ENCODE data around the gene CACNA1F. TPM values are rescaled to one million over a fixed set of nuclear protein-coding genes. Genes with fewer than 3 reads are reported as not detected.

The CACNA1F gene
- polyA plus RNA-seq, 3 donors, result 0.73 TPM; not detected in 2

GRCh38 chrX:49226946-49227345 lies 6.2 kb downstream of the CACNA1F start:
- Histone ChIP-seq H3K4me1 (ENCODE audit: control insufficient read depth in 1 of 2, insufficient read depth in 2 of 2, low read length in 2 of 2) (peaks cover 15 to 16% of the 10 kb centered on the region in 2 donors), H3K4me2 (replicated peaks; ENCODE audit: extremely low read depth, low read length, poor library complexity, severe bottlenecking) (no peak overlapping the region), H3K36me3 (replicated peaks in 1 of 2; ENCODE audit: control insufficient read depth in 1 of 2, insufficient read depth in 2 of 2, low read length in 2 of 2) (no peaks in the 10 kb centered on the region), H3K27ac (ENCODE audit: low read depth in 1 of 2, low read length in 2 of 2) (no peak overlapping the region), H3K9ac (ENCODE audit: insufficient read depth, low read length, poor library complexity, severe bottlenecking) (no peak overlapping the region), H4K20me1 (ENCODE audit: insufficient read depth, low read length) (no peaks in the 10 kb centered on the region), H3K9me3 (replicated peaks in 1 of 2; ENCODE audit: control insufficient read depth in 1 of 2, insufficient read depth in 1 of 2, low read length in 2 of 2) (no peaks in the 10 kb centered on the region), H3K4me3 (replicated peaks in 1 of 3; ENCODE audit: low read depth in 2 of 3, low read length in 3 of 3) (no peak overlapping the region), H3K79me2 (ENCODE audit: insufficient read depth, low read length) (no peaks in the 10 kb centered on the region), H3K27me3 (ENCODE audit: control insufficient read depth in 2 of 2, insufficient read depth in 2 of 2, low read length in 2 of 2) (no peaks in the 10 kb centered on the region), H2AFZ (ENCODE audit: insufficient read depth, low read depth, low read length, poor library complexity, severe bottlenecking) (no peak overlapping the region)
- Mint-ChIP-seq H3K27me3 (ENCODE audit: low read depth in 3 of 3) (peaks cover 6 to 19% (median 16%) of the 10 kb centered on the region in 3 donors), H3K9me3 (peaks cover 0 to 27% (median 7%) of the 10 kb centered on the region in 7 donors), H3K4me1 (peaks cover 11% of the 10 kb centered on the region), H3K36me3 (no peaks in the 10 kb centered on the region), H3K27ac (no peak overlapping the region), H3K4me3 (peak overlapping the region in 1 of 2 donors; percentile 28)
- no peak for TF ChIP-seq CTCF (IDR thresholded peaks at IDR 0.05)
- WGBS (ENCODE audit: insufficient coverage), result 100% methylated on average over 1 of the region's 9 CpGs
- no peak for DNase-seq
- intact Hi-C loops (cut with micrococcal nuclease), result no loop called here

- H3K9me3 ChIP-seq (replicated peaks in 1 of 2; ENCODE audit: control insufficient read depth in 1 of 2, insufficient read depth in 1 of 2, low read length in 2 of 2), result no peaks in the 10 kb centered on the region
- WGBS (ENCODE audit: insufficient coverage), result 81% methylated on average over 5 of the region's 14 CpGs
- no peak overlapping the region for H3K27ac ChIP-seq (ENCODE audit: low read depth in 1 of 2, low read length in 2 of 2)
- H2AFZ ChIP-seq (ENCODE audit: insufficient read depth, low read depth, low read length, poor library complexity, severe bottlenecking), result no peak overlapping the region
- H3K4me3 Mint-ChIP-seq, result no peak overlapping the region
- H3K36me3 ChIP-seq (replicated peaks in 1 of 2; ENCODE audit: control insufficient read depth in 1 of 2, insufficient read depth in 2 of 2, low read length in 2 of 2), result no peaks in the 10 kb centered on the region
- DNase-seq, result no peak
- no peaks in the 10 kb centered on the region for H3K79me2 ChIP-seq (ENCODE audit: insufficient read depth, low read length)
- peaks cover 0 to 23% (median 7%) of the 10 kb centered on the region in 7 donors for H3K9me3 Mint-ChIP-seq
- H3K4me3 ChIP-seq (replicated peaks in 1 of 3; ENCODE audit: low read depth in 2 of 3, low read length in 3 of 3), result no peak overlapping the region
- H3K36me3 Mint-ChIP-seq, result no peaks in the 10 kb centered on the region
- no peak for TF ChIP-seq CTCF (IDR thresholded peaks at IDR 0.05)
- no peaks in the 10 kb centered on the region for H3K27me3 ChIP-seq (ENCODE audit: control insufficient read depth in 2 of 2, insufficient read depth in 2 of 2, low read length in 2 of 2)
- peaks cover 8 to 10% of the 10 kb centered on the region in 2 donors for H3K4me1 ChIP-seq (ENCODE audit: control insufficient read depth in 1 of 2, insufficient read depth in 2 of 2, low read length in 2 of 2)
- H3K9ac ChIP-seq (ENCODE audit: insufficient read depth, low read length, poor library complexity, severe bottlenecking), result no peak overlapping the region
- peaks cover 4% of the 10 kb centered on the region for H3K4me1 Mint-ChIP-seq
- H4K20me1 ChIP-seq (ENCODE audit: insufficient read depth, low read length), result no peaks in the 10 kb centered on the region
- peaks cover 9 to 19% (median 16%) of the 10 kb centered on the region in 3 donors for H3K27me3 Mint-ChIP-seq (ENCODE audit: low read depth in 3 of 3)
- H3K27ac Mint-ChIP-seq, result no peak overlapping the region
- intact Hi-C loops (cut with micrococcal nuclease), result no loop called here
- no peak overlapping the region for H3K4me2 ChIP-seq (replicated peaks; ENCODE audit: extremely low read depth, low read length, poor library complexity, severe bottlenecking)
Observed at GRCh38 chrX:49225858-49226257, 7.3 kb downstream of the CACNA1F start.
